ENCODE results near the gene LAMA4.

DNA sequence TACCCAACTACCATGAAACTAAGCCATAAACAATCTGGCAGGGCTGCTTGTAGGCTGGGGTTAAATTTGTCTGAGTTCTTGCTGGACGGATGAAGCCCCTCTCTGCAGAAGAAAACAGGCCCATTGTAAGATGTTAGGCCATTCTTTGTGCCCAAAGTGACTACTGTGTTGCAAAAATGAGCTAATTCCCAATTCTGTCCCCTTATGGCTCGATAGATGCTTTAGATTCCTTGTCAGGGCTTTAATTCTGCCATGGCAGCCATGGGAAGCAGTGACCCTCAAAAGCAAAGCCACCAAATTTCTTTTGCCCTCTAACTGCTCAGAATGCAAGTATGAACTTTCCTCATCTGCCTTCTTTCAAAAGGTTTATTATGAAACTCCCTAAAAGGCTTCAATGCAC is 45.2 kb downstream of the LAMA4 start:
- TF ChIP-seq, protein P1, sequence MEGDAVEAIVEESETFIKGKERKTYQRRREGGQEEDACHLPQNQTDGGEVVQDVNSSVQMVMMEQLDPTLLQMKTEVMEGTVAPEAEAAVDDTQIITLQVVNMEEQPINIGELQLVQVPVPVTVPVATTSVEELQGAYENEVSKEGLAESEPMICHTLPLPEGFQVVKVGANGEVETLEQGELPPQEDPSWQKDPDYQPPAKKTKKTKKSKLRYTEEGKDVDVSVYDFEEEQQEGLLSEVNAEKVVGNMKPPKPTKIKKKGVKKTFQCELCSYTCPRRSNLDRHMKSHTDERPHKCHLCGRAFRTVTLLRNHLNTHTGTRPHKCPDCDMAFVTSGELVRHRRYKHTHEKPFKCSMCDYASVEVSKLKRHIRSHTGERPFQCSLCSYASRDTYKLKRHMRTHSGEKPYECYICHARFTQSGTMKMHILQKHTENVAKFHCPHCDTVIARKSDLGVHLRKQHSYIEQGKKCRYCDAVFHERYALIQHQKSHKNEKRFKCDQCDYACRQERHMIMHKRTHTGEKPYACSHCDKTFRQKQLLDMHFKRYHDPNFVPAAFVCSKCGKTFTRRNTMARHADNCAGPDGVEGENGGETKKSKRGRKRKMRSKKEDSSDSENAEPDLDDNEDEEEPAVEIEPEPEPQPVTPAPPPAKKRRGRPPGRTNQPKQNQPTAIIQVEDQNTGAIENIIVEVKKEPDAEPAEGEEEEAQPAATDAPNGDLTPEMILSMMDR (IDR thresholded peaks at IDR 0.05): no peak
- TF ChIP-seq POLR2A (IDR thresholded peaks at IDR 0.05): no peak
